Naive thymus-derived CD4-positive, alpha-beta T cell (primary cell): ENCODE measurements around the gene KIF14. TPM values are rescaled to one million over a fixed set of nuclear protein-coding genes. Genes with fewer than 3 reads are reported as not detected.

ENCODE experiments used
- ATAC-seq: fragments of 150-1000 bp; cut with Tn5 transposase; 2 replicates; pipeline ENCODE4 v1.10.0; 2021; ENCODE audit warnings: mild to moderate bottlenecking, moderate library complexity
- CTCF ChIA-PET: fragments of 350-600 bp; sonication (Branson Sonifier 250); formaldehyde crosslinking; loops from one replicate; lab custom pipeline; 2021; ENCODE audit warnings: antibody characterized with exemption; lab: Charles Lee
- POLR2A ChIA-PET: fragments of 350-600 bp; sonication (Branson Sonifier 250); formaldehyde crosslinking; loops from one replicate; lab custom pipeline; 2021; ENCODE audit warnings: antibody characterized with exemption, inconsistent platforms; lab: Charles Lee
- DNase-seq, 9 donors: peaks; one replicate each; pipeline versions ENCODE4 v3.0.0 to v3.0.0-alpha.2; 2020 to 2022; ENCODE audit warnings: mixed read lengths in 1 of 9
- H3K27ac ChIP-seq: one replicate; pipeline ENCODE4 v1.7.0; 2013; ENCODE audit warnings: mild to moderate bottlenecking, low read depth, low read length, moderate library complexity
- H3K27me3 ChIP-seq, 2 donors: one replicate each; pipeline ENCODE4 v1.7.0; 2013; ENCODE audit warnings: low read length in 2 of 2, mild to moderate bottlenecking in 2 of 2, moderate library complexity in 2 of 2; ENCODE audit not compliant: control insufficient read depth in 2 of 2, insufficient read depth in 2 of 2
- H3K36me3 ChIP-seq, 3 experiments: 1 replicate in 2 of 3; 2 replicates in 1 of 3; pipeline ENCODE4 v1.7.0; 2013; ENCODE audit warnings: low read length in 3 of 3, mild to moderate bottlenecking in 3 of 3, moderate library complexity in 1 of 3; ENCODE audit not compliant: insufficient read depth in 3 of 3, control insufficient read depth in 2 of 3
- H3K4me1 ChIP-seq, 2 donors: one replicate each; pipeline ENCODE4 v1.7.0; 2013; ENCODE audit warnings: low read length in 2 of 2, mild to moderate bottlenecking in 2 of 2, moderate library complexity in 1 of 2; ENCODE audit not compliant: control insufficient read depth in 2 of 2, insufficient read depth in 2 of 2
- H3K4me3 ChIP-seq: 2 replicates; pipeline ENCODE4 v1.7.0; 2013; ENCODE audit warnings: mild to moderate bottlenecking, low read length
- H3K9me3 ChIP-seq, 3 experiments: 1 replicate in 2 of 3; 2 replicates in 1 of 3; pipeline ENCODE4 v1.7.0; 2013; ENCODE audit warnings: low read length in 3 of 3; ENCODE audit not compliant: control insufficient read depth in 2 of 3
- H3K27ac Mint-ChIP-seq, 9 donors: one replicate each; pipeline ENCODE4 v1.8.0; 2020 to 2022; ENCODE audit warnings: mixed read lengths in 9 of 9, mild to moderate bottlenecking in 8 of 9, moderate library complexity in 5 of 9, inconsistent platforms in 2 of 9
- H3K27me3 Mint-ChIP-seq, 5 donors: one replicate each; pipeline ENCODE4 v1.8.0; 2021 to 2022; ENCODE audit warnings: mixed read lengths in 5 of 5, mild to moderate bottlenecking in 1 of 5
- H3K36me3 Mint-ChIP-seq, 5 donors: one replicate each; pipeline ENCODE4 v1.8.0; 2020 to 2022; ENCODE audit warnings: mixed read lengths in 5 of 5, mild to moderate bottlenecking in 3 of 5, inconsistent platforms in 1 of 5
- H3K4me1 Mint-ChIP-seq, 7 donors: one replicate each; pipeline ENCODE4 v1.8.0; 2020 to 2022; ENCODE audit warnings: mixed read lengths in 7 of 7, mild to moderate bottlenecking in 3 of 7, inconsistent platforms in 1 of 7
- H3K4me3 Mint-ChIP-seq, 10 donors: one replicate each; pipeline ENCODE4 v1.8.0; 2020 to 2022; ENCODE audit warnings: mild to moderate bottlenecking in 10 of 10, mixed read lengths in 10 of 10, moderate library complexity in 6 of 10, inconsistent platforms in 2 of 10
- H3K9me3 Mint-ChIP-seq, 11 donors: one replicate each; pipeline ENCODE4 v1.8.0; 2020 to 2022; ENCODE audit warnings: mixed read lengths in 11 of 11, mild to moderate bottlenecking in 4 of 11, inconsistent platforms in 1 of 11, moderate library complexity in 1 of 11
- intact Hi-C, 2 donors: fragments of 100-400 bp; cut with micrococcal nuclease; formaldehyde crosslinking; loops; one replicate each; pipeline ENCODE4 v1.15.1; 2023
- polyA plus RNA-seq, 2 donors: library from polyadenylated mRNA; unstranded; fragments of 300-500 nt; fragmentation: Illumina TruSeq; gene quantifications; one replicate each; pipeline ENCODE4 v1.2.3, GENCODE V29; 2021
- total RNA-seq, 6 experiments: library from RNA in 5 of 6; stranded (reverse) in 5 of 6; gene quantifications; 1 replicate in 5 of 6; 2 replicates in 1 of 6; pipeline ENCODE4 v1.2.3 and lab custom pipeline; 2021 to 2026

The KIF14 gene
- total and polyA plus RNA-seq, 7 experiments from 2014 or later: 0.16 to 16.2 (median 0.42) TPM; not detected in 4

DNA sequence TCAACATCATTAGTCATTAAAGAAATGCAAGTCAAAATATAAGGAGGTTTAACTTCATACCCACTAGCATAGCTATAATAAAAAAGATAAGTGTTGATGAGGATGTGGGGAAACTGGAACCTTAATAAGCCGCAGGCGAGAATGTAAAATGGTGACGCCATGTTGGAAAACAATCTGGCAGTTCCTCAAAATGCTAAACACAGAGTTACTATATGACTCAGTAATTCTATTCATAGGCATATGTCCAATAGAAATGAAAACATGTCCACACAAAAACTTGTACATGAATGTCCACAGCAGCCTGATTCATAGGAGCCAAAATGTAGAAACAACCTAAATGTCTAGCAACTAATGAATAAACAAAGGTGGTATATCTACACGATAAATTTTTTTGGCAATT, 26.0 kb upstream of the KIF14 start:
- Histone ChIP-seq H3K27ac (no peak overlapping the region), H3K36me3 (peaks cover 0 to 35% (median 3%) of the 10 kb centered on the region in 3 experiments), H3K4me1 (no peaks in the 10 kb centered on the region), H3K4me3 (no peak overlapping the region), H3K9me3 (no peaks in the 10 kb centered on the region), H3K27me3 (no peaks in the 10 kb centered on the region)
- Mint-ChIP-seq H3K27me3 (no peaks in the 10 kb centered on the region), H3K36me3 (peaks cover 4 to 27% (median 23%) of the 10 kb centered on the region in 5 donors), H3K9me3 (no peaks in the 10 kb centered on the region), H3K27ac (peak overlapping the region in 2 of 9 donors; percentile 34 to 76), H3K4me3 (no peak overlapping the region), H3K4me1 (peaks cover 0 to 4% (median 0%) of the 10 kb centered on the region in 7 donors)
- ATAC-seq: peak; percentile 26
- ChIA-PET CTCF (interaction anchor here (0.5 to 0.9 kb wide), 2 partner anchors 12 to 24 kb away, joined by 4 to 5 read pairs; no protein-coding TSS in a partner anchor), POLR2A (no interaction called here)
- intact Hi-C loops: no loop called here
- DNase-seq: no peak

DNA sequence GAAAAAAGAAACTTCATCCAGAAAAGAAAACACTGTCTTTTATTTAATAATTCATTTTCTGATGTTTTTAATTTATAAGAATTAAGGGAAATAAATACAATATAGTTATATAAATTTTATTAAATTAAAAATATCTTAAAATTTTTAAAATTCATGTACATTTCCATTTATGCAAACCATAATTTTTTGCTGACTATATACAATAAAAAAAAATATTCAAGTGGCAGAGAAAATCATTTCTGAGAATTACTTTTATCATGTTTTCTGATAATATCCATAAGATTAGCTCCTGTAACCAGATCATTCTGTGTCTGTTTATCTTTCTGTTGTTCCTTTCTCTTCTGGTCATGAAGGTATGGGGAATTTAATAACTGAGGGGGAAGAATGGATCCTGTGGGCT, 23.5 kb upstream of the KIF14 start:
- POLR2A ChIA-PET: interaction anchor here (0.8 kb wide), 1 partner anchor 219 kb away, joined by 3 read pairs; no protein-coding TSS in a partner anchor
- ATAC-seq (no peak), DNase-seq (no peak)
- Mint-ChIP-seq H3K4me3 (no peak overlapping the region), H3K9me3 (no peaks in the 10 kb centered on the region), H3K27ac (no peak overlapping the region), H3K27me3 (no peaks in the 10 kb centered on the region), H3K4me1 (peaks cover 0 to 7% (median 0%) of the 10 kb centered on the region in 7 donors), H3K36me3 (peaks cover 4 to 34% (median 27%) of the 10 kb centered on the region in 5 donors)
- H3K4me3 ChIP-seq: no peak overlapping the region
- no peaks in the 10 kb centered on the region for H3K9me3 ChIP-seq
- CTCF ChIA-PET: interaction anchor here (0.9 kb wide), 1 partner anchor 22 kb away, joined by 3 read pairs; no protein-coding TSS in a partner anchor
- H3K27me3 ChIP-seq: no peaks in the 10 kb centered on the region
- H3K4me1 ChIP-seq: no peaks in the 10 kb centered on the region
- H3K36me3 ChIP-seq: peaks cover 0 to 28% (median 7%) of the 10 kb centered on the region in 3 experiments
- H3K27ac ChIP-seq: no peak overlapping the region
- intact Hi-C loops: no loop called here

DNA sequence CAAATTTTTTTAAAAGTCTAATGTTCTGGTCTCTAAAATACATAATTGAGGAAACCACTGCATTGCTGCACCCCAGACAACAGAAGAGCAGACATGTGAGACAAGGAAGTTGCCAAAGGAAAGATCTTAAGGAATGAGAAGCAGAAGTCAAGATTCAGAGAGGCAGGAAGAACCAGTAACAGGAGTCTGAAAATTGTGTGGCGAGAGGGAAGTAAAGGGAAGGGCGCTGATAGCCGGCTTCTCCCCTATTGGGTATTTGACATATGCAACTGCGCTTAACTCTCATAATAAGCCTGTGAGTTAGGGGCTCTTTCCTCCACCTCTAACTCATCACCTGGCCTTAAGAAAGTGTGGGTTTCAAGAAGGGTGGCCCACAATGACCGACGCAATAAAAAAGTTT, 21.9 kb upstream of the KIF14 start:
- no peaks in the 10 kb centered on the region for H3K27me3 ChIP-seq
- peaks cover 0 to 7% (median 0%) of the 10 kb centered on the region in 7 donors for H3K4me1 Mint-ChIP-seq
- peak; percentile 33 for ATAC-seq
- H3K4me3 Mint-ChIP-seq: no peak overlapping the region
- no peaks in the 10 kb centered on the region for H3K9me3 ChIP-seq
- peaks cover 4 to 37% (median 22%) of the 10 kb centered on the region in 5 donors for H3K36me3 Mint-ChIP-seq
- H3K27me3 Mint-ChIP-seq: no peaks in the 10 kb centered on the region
- peaks cover 0 to 14% (median 7%) of the 10 kb centered on the region in 3 experiments for H3K36me3 ChIP-seq
- H3K4me3 ChIP-seq: no peak overlapping the region
- POLR2A ChIA-PET: no interaction called here
- intact Hi-C loops: no loop called here
- H3K9me3 Mint-ChIP-seq: no peaks in the 10 kb centered on the region
- H3K4me1 ChIP-seq: no peaks in the 10 kb centered on the region
- CTCF ChIA-PET: no interaction called here
- DNase-seq: no peak
- H3K27ac Mint-ChIP-seq: peak overlapping the region in 3 of 9 donors; percentile 10 to 69 (median 48)
- peak overlapping the region; percentile 13 for H3K27ac ChIP-seq

DNA sequence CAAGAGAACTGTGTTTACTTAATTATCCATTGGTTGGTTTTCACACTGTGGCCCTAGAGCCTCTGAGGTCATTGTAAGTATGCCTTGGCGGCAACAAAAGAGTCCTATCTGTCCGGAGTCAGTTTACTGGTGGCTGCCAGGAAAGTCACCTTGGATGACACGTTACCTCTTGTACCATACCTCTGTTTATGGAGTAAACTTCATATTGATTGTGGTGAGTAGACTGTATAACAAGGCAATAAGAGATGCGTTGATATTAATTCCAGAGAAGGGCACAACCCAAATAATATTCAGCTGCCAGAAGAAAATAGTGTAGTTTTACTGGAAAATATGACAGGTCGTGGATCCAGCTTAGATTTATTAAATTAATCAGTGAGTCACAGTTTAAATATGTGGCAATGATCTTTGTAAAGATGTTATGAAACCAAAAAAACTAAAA, 20.4 kb upstream of the KIF14 start:
- ChIA-PET POLR2A (no interaction called here), CTCF (no interaction called here)
- ATAC-seq (no peak), DNase-seq (no peak)
- Mint-ChIP-seq H3K4me1 (peaks cover 0 to 10% (median 0%) of the 10 kb centered on the region in 7 donors), H3K36me3 (peaks cover 0 to 24% (median 11%) of the 10 kb centered on the region in 5 donors), H3K27ac (no peak overlapping the region), H3K27me3 (no peaks in the 10 kb centered on the region), H3K4me3 (no peak overlapping the region), H3K9me3 (no peaks in the 10 kb centered on the region)
- Histone ChIP-seq H3K36me3 (peaks cover 0 to 11% (median 4%) of the 10 kb centered on the region in 3 experiments), H3K27ac (no peak overlapping the region), H3K4me3 (no peak overlapping the region), H3K27me3 (no peaks in the 10 kb centered on the region), H3K4me1 (no peaks in the 10 kb centered on the region), H3K9me3 (no peaks in the 10 kb centered on the region)
- intact Hi-C loops: no loop called here

DNA sequence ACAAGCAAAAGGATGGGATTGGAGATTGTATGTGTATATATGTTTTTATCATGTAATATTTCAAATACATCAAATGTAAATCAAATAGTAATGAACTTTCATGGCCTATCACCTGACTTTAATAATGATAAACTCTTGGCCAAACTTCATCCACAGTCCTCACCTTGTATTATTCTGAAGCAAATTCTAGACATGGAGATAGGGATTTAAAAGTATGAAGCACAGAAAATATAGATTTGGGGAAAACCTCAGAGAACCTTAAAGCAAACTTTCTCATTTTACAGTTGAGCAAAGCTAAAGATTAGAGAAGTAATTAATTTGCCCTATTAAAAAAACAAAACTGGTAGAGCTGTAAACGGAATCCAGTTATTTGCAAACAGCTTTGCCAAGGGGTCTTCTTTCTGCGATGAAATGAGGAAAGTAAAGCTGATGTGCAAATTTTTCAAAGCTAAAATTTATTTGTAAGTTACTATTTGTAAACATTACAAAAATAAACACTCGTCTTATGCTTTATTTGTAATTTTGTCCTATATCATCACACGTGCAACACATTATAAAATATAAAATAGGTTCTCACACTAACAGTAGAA, 19.9 kb upstream of the KIF14 start:
- Histone ChIP-seq H3K27ac (no peak overlapping the region), H3K4me3 (no peak overlapping the region), H3K9me3 (no peaks in the 10 kb centered on the region), H3K36me3 (peaks cover 0 to 8% (median 4%) of the 10 kb centered on the region in 3 experiments), H3K4me1 (no peaks in the 10 kb centered on the region), H3K27me3 (no peaks in the 10 kb centered on the region)
- intact Hi-C loops: no loop called here
- peaks cover 0 to 10% (median 0%) of the 10 kb centered on the region in 7 donors for H3K4me1 Mint-ChIP-seq
- peaks cover 0 to 23% (median 8%) of the 10 kb centered on the region in 5 donors for H3K36me3 Mint-ChIP-seq
- no peaks in the 10 kb centered on the region for H3K9me3 Mint-ChIP-seq
- CTCF ChIA-PET: no interaction called here
- H3K4me3 Mint-ChIP-seq: no peak overlapping the region
- no peak for ATAC-seq
- POLR2A ChIA-PET: no interaction called here
- no peak for DNase-seq
- no peaks in the 10 kb centered on the region for H3K27me3 Mint-ChIP-seq
- H3K27ac Mint-ChIP-seq: peak overlapping the region in 2 of 9 donors; percentile 33 to 49

DNA sequence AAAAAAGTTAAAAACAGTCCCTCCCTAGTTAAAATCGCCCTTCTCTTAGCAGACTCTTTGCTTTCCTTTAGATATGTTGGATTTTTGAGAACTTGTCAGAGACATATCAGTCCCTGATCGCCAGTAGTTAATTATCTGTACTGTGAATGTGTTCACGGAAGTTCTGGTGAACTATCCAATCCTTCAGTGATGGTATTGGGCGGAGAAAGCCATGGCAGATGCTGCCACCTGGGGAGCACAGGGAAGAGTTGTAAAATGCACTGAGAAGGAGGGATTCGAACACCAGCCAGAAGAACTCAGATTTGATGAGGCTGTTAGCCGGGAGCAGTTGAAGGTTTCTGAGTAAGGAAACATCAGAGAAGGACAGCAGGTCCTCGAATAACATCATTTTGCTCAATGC, 17.5 kb upstream of the KIF14 start:
- no peak overlapping the region for H3K4me3 Mint-ChIP-seq
- POLR2A ChIA-PET: no interaction called here
- H3K27ac ChIP-seq: no peak overlapping the region
- H3K4me1 ChIP-seq: no peaks in the 10 kb centered on the region
- no peaks in the 10 kb centered on the region for H3K27me3 Mint-ChIP-seq
- no peak for ATAC-seq
- no peaks in the 10 kb centered on the region for H3K9me3 Mint-ChIP-seq
- H3K27ac Mint-ChIP-seq: peak overlapping the region in 1 of 9 donors; percentile 51
- H3K9me3 ChIP-seq: no peaks in the 10 kb centered on the region
- peaks cover 0 to 20% (median 8%) of the 10 kb centered on the region in 5 donors for H3K36me3 Mint-ChIP-seq
- DNase-seq: no peak
- H3K4me1 Mint-ChIP-seq: peaks cover 0 to 10% (median 0%) of the 10 kb centered on the region in 7 donors
- H3K4me3 ChIP-seq: no peak overlapping the region
- CTCF ChIA-PET: interaction anchor here (0.6 kb wide), 1 partner anchor 15 kb away, joined by 4 read pairs; no protein-coding TSS in a partner anchor
- H3K27me3 ChIP-seq: no peaks in the 10 kb centered on the region
- peaks cover 0 to 4% (median 0%) of the 10 kb centered on the region in 3 experiments for H3K36me3 ChIP-seq
- intact Hi-C loops: no loop called here
